Neutrophil (primary cell): ENCODE measurements around the gene RPLP1.

ENCODE experiments used
- H3K27ac ChIP-seq: fragments of 200-600 bp; sonication (generic); 2 replicates; pipeline ENCODE4 v1.5.1; 2016; ENCODE audit warnings: mild to moderate bottlenecking, moderate library complexity
- H3K27me3 ChIP-seq: fragments of 200-600 bp; sonication (generic); 2 replicates; pipeline ENCODE4 v1.6.0; 2016; ENCODE audit warnings: mild to moderate bottlenecking
- H3K36me3 ChIP-seq: fragments of 200-600 bp; sonication (generic); 2 replicates; pipeline ENCODE4 v1.5.1; 2017
- H3K4me1 ChIP-seq, 2 experiments: fragments of 200-600 bp in 1 of 2; sonication (generic) in 1 of 2; 1 replicate in 1 of 2; 2 replicates in 1 of 2; pipeline versions ENCODE4 v1.5.1 to v1.6.1; 2013 to 2016; ENCODE audit warnings: low read depth in 1 of 2, low read length in 1 of 2, mild to moderate bottlenecking in 1 of 2, moderate library complexity in 1 of 2; ENCODE audit not compliant: control insufficient read depth in 1 of 2, insufficient read depth in 1 of 2
- H3K4me3 ChIP-seq, 2 experiments: fragments of 200-600 bp in 1 of 2; sonication (generic) in 1 of 2; 1 replicate in 1 of 2; 2 replicates in 1 of 2; pipeline ENCODE4 v1.5.1; 2013 to 2016; ENCODE audit warnings: low read depth in 1 of 2, low read length in 1 of 2, mild to moderate bottlenecking in 1 of 2, moderate library complexity in 1 of 2
- H3K9me3 ChIP-seq: fragments of 200-600 bp; sonication (generic); 2 replicates; pipeline ENCODE4 v1.5.1; 2016
- CTCF ChIP-seq: fragments of 200-600 bp; sonication (generic); IDR thresholded peaks from 2 replicates; pipeline ENCODE4 v1.5.1; 2016; ENCODE audit warnings: antibody characterized with exemption

The RPLP1 gene

GRCh38 chr15:69469467-69470201, 17.0 kb downstream of the RPLP1 start:
- no peaks in the 10 kb centered on the region for H3K9me3 ChIP-seq
- no peak overlapping the region for H3K4me3 ChIP-seq
- H3K27ac ChIP-seq = no peak overlapping the region
- H3K27me3 ChIP-seq = no peaks in the 10 kb centered on the region
- TF ChIP-seq CTCF = no peak
- no peaks in the 10 kb centered on the region for H3K36me3 ChIP-seq
- H3K4me1 ChIP-seq = no peaks in the 10 kb centered on the region

- Histone ChIP-seq H3K27ac (no peak overlapping the region), H3K9me3 (no peaks in the 10 kb centered on the region), H3K4me3 (no peak overlapping the region), H3K27me3 (no peaks in the 10 kb centered on the region), H3K4me1 (no peaks in the 10 kb centered on the region), H3K36me3 (no peaks in the 10 kb centered on the region)
- TF ChIP-seq CTCF = no peak
These were observed 19.4 kb downstream of the RPLP1 start for GRCh38 chr15:69472046-69472445.

- H3K9me3 ChIP-seq = no peaks in the 10 kb centered on the region
- H3K36me3 ChIP-seq = no peaks in the 10 kb centered on the region
- no peak overlapping the region for H3K27ac ChIP-seq
- no peaks in the 10 kb centered on the region for H3K27me3 ChIP-seq
- no peak overlapping the region for H3K4me3 ChIP-seq
- TF ChIP-seq CTCF = no peak
- no peaks in the 10 kb centered on the region for H3K4me1 ChIP-seq
These were observed 19.9 kb downstream of the RPLP1 start for GRCh38 chr15:69472562-69472961.

- Histone ChIP-seq H3K36me3 (no peaks in the 10 kb centered on the region), H3K27me3 (peaks cover 11% of the 10 kb centered on the region), H3K9me3 (no peaks in the 10 kb centered on the region), H3K27ac (no peak overlapping the region), H3K4me3 (no peak overlapping the region), H3K4me1 (no peaks in the 10 kb centered on the region)
- no peak for TF ChIP-seq CTCF
These were observed 21.7 kb downstream of the RPLP1 start for GRCh38 chr15:69474291-69474690.

GRCh38 chr15:69474846-69475455, 22.3 kb downstream of the RPLP1 start:
- Histone ChIP-seq H3K9me3 (no peaks in the 10 kb centered on the region), H3K4me1 (no peaks in the 10 kb centered on the region), H3K4me3 (no peak overlapping the region), H3K27me3 (peaks cover 14% of the 10 kb centered on the region), H3K27ac (no peak overlapping the region), H3K36me3 (no peaks in the 10 kb centered on the region)
- TF ChIP-seq CTCF = no peak
